Measurements from ENCODE around the gene MED29.

- TF ChIP-seq CTCF (conservative IDR thresholded peaks at IDR 0.05; ENCODE audit: low read depth, low read length) (no peak), EZH2 (IDR thresholded peaks at IDR 0.05; ENCODE audit: borderline replicate concordance, low read depth, low read length, poor library complexity, severe bottlenecking) (no peak)
These were observed 24.2 kb downstream of the MED29 start for GRCh38 chr19:39415111-39416046.

Data from A673 (cell line).